H1 (cell line): ENCODE measurements around the gene MYO9B. TPM values are rescaled to one million over a fixed set of nuclear protein-coding genes. Genes with fewer than 3 reads are reported as not detected.

Experiments
- CTCF ChIA-PET: fragments of 300-600 bp; sonication (Branson Sonifier 250); formaldehyde crosslinking; loops from one replicate; lab custom pipeline; 2021; ENCODE audit not compliant: partially characterized antibody; lab: Charles Lee
- POLR2A ChIA-PET: fragments of 300-600 bp; sonication (Branson Sonifier 250); formaldehyde crosslinking; loops from one replicate; lab custom pipeline; 2021; ENCODE audit warnings: inconsistent platforms; ENCODE audit not compliant: partially characterized antibody; lab: Charles Lee
- DNase-seq, 2 experiments: peaks; one replicate each; pipeline versions ENCODE4 v3.0.0 to v3.0.0-alpha.2; 2010 to 2022; ENCODE audit warnings: low spot score in 2 of 2, low read depth in 1 of 2, mixed read lengths in 1 of 2
- FAIRE-seq: peaks from 2 replicates; lab custom pipeline; 2011; peaks lifted over from hg19 to GRCh38; lab: Jason Lieb, UNC
- H2AFZ ChIP-seq: 2 replicates; pipeline ENCODE4 v1.8.1; 2012; ENCODE audit warnings: low read length, inconsistent platforms
- H2AK5ac ChIP-seq: 2 replicates; pipeline ENCODE4 v1.6.1; 2013; ENCODE audit warnings: low read depth, low read length
- H2BK120ac ChIP-seq: replicated peaks from 2 replicates; pipeline ENCODE3; 2013; ENCODE audit warnings: low read depth, low read length, inconsistent platforms
- H2BK12ac ChIP-seq: 2 replicates; pipeline ENCODE4 v1.6.1; 2013; ENCODE audit warnings: low read depth, low read length
- H2BK15ac ChIP-seq: 2 replicates; pipeline ENCODE4 v1.6.1; 2013; ENCODE audit warnings: low read length
- H2BK20ac ChIP-seq: 2 replicates; pipeline ENCODE4 v1.6.1; 2013; ENCODE audit warnings: low read length
- H2BK5ac ChIP-seq: 2 replicates; pipeline ENCODE4 v1.6.1; 2013; ENCODE audit warnings: low read depth, low read length
- H3K14ac ChIP-seq: 2 replicates; pipeline ENCODE4 v1.6.1; 2013; ENCODE audit warnings: inconsistent platforms; ENCODE audit not compliant: insufficient read length
- H3K18ac ChIP-seq: 2 replicates; pipeline ENCODE4 v1.6.1; 2013; ENCODE audit warnings: low read length; ENCODE audit errors: extremely low read depth
- H3K23ac ChIP-seq: 2 replicates; pipeline ENCODE4 v1.6.1; 2013; ENCODE audit warnings: inconsistent platforms; ENCODE audit not compliant: insufficient read length
- H3K23me2 ChIP-seq: 2 replicates; pipeline ENCODE4 v1.6.1; 2013; ENCODE audit warnings: low read depth, low read length
- H3K27ac ChIP-seq: 2 replicates; pipeline ENCODE4 v1.6.1; 2011; ENCODE audit warnings: low read depth, low read length, inconsistent platforms
- H3K27me3 ChIP-seq, 4 experiments: replicated peaks in 1 of 4; 1 replicate in 1 of 4; 2 replicates in 3 of 4; pipeline versions ENCODE4 v1.6.1 to v1.8.1; 2011 to 2013; ENCODE audit warnings: low read length in 3 of 4, mild to moderate bottlenecking in 3 of 4, inconsistent platforms in 2 of 4, mixed read lengths in 2 of 4, moderate library complexity in 1 of 4; ENCODE audit not compliant: control insufficient read depth in 3 of 4, insufficient read depth in 3 of 4; ENCODE audit errors: extremely low read depth in 1 of 4
- H3K36me3 ChIP-seq, 4 experiments: 2 replicates each; pipeline versions ENCODE4 v1.6.1 to v1.8.1; 2011 to 2013; ENCODE audit warnings: mild to moderate bottlenecking in 4 of 4, low read length in 3 of 4, moderate library complexity in 2 of 4, control low read depth in 1 of 4, inconsistent platforms in 1 of 4; ENCODE audit not compliant: insufficient read depth in 4 of 4, control insufficient read depth in 2 of 4
- H3K4ac ChIP-seq: replicated peaks from 2 replicates; pipeline ENCODE3; 2013; ENCODE audit warnings: low read length, low read depth, mixed read lengths, inconsistent platforms; ENCODE audit not compliant: insufficient read length
- H3K4me1 ChIP-seq, 4 experiments: replicated peaks in 1 of 4; 1 replicate in 1 of 4; 2 replicates in 3 of 4; pipeline versions ENCODE4 v1.6.1 to v1.8.1; 2011 to 2013; ENCODE audit warnings: low read length in 3 of 4, inconsistent platforms in 2 of 4, mixed read lengths in 1 of 4; ENCODE audit not compliant: insufficient read depth in 4 of 4, control insufficient read depth in 3 of 4
- H3K4me2 ChIP-seq, 2 experiments: 2 replicates each; pipeline versions ENCODE4 v1.6.1 to v1.8.1; 2011 to 2013; ENCODE audit warnings: low read depth in 2 of 2, low read length in 2 of 2, control low read depth in 1 of 2, inconsistent platforms in 1 of 2, mild to moderate bottlenecking in 1 of 2; ENCODE audit not compliant: insufficient read depth in 1 of 2
- H3K4me3 ChIP-seq, 4 experiments: fragments of 200-600, 300-600 bp in 1 of 4; sonication (generic), shearing (Covaris generic), sonication (Bioruptor Twin) in 1 of 4; 2 replicates each; pipeline versions ENCODE4 v1.5.1 to v1.8.1; 2011 to 2016; ENCODE audit warnings: low read length in 4 of 4, low read depth in 3 of 4, control low read depth in 2 of 4, inconsistent platforms in 2 of 4, mild to moderate bottlenecking in 2 of 4, mixed read lengths in 1 of 4, moderate library complexity in 1 of 4; ENCODE audit not compliant: insufficient read depth in 2 of 4; ENCODE audit errors: extremely low read depth in 1 of 4
- H3K56ac ChIP-seq: replicated peaks from 2 replicates; pipeline ENCODE3; 2013; ENCODE audit warnings: low read depth, mild to moderate bottlenecking, mixed read lengths, low read length, inconsistent platforms; ENCODE audit not compliant: insufficient read length
- H3K79me1 ChIP-seq: 2 replicates; pipeline ENCODE4 v1.6.1; 2013; ENCODE audit warnings: low read depth, low read length, control low read depth
- H3K79me2 ChIP-seq, 2 experiments: 2 replicates each; pipeline versions ENCODE4 v1.6.1 to v1.8.1; 2012 to 2013; ENCODE audit warnings: low read length in 2 of 2, mild to moderate bottlenecking in 2 of 2, inconsistent platforms in 1 of 2; ENCODE audit not compliant: insufficient read depth in 2 of 2, control insufficient read depth in 1 of 2
- H3K9ac ChIP-seq, 4 experiments: replicated peaks in 1 of 4; 1 replicate in 1 of 4; 2 replicates in 3 of 4; pipeline versions ENCODE4 v1.6.1 to v1.8.1; 2011 to 2013; ENCODE audit warnings: low read depth in 3 of 4, low read length in 3 of 4, control low read depth in 2 of 4, mild to moderate bottlenecking in 2 of 4, moderate library complexity in 2 of 4, inconsistent platforms in 1 of 4; ENCODE audit errors: extremely low read depth in 1 of 4
- H3K9me3 ChIP-seq, 2 experiments: 2 replicates each; pipeline versions ENCODE4 v1.6.1 to v1.8.1; 2012 to 2013; ENCODE audit warnings: mild to moderate bottlenecking in 2 of 2, moderate library complexity in 2 of 2, control low read depth in 1 of 2, inconsistent platforms in 1 of 2, low read depth in 1 of 2, low read length in 1 of 2, mixed read lengths in 1 of 2; ENCODE audit not compliant: insufficient read depth in 2 of 2
- H4K20me1 ChIP-seq, 2 experiments: replicated peaks in 1 of 2; 2 replicates each; pipeline versions ENCODE3 to v1.8.1; 2011 to 2013; ENCODE audit warnings: inconsistent platforms in 2 of 2, low read length in 2 of 2, mild to moderate bottlenecking in 1 of 2; ENCODE audit not compliant: insufficient read depth in 2 of 2, control insufficient read depth in 1 of 2
- H4K5ac ChIP-seq: 2 replicates; pipeline ENCODE4 v1.6.1; 2013; ENCODE audit warnings: low read length, low read depth, mixed read lengths, inconsistent platforms; ENCODE audit not compliant: insufficient read length
- H4K8ac ChIP-seq: 2 replicates; pipeline ENCODE4 v1.8.0; 2013; ENCODE audit warnings: mild to moderate bottlenecking, moderate library complexity, low read length, inconsistent platforms; ENCODE audit not compliant: insufficient read depth; ENCODE audit errors: extremely low read depth
- H4K91ac ChIP-seq: replicated peaks from 2 replicates; pipeline ENCODE3; 2013; ENCODE audit warnings: low read length, mixed read lengths, inconsistent platforms; ENCODE audit not compliant: insufficient read length
- ATF2 ChIP-seq: IDR thresholded peaks from 2 replicates; pipeline ENCODE4 v1.6.1; 2012; ENCODE audit warnings: low read length, inconsistent platforms
- BCL11A ChIP-seq, 2 experiments: IDR thresholded peaks; one replicate each; pipeline ENCODE4 v1.6.1; 2011; ENCODE audit warnings: low read depth in 2 of 2, low read length in 2 of 2, mild to moderate bottlenecking in 2 of 2
- E2F6 ChIP-seq: IDR thresholded peaks from 2 replicates; pipeline ENCODE4 v1.6.1; 2012; ENCODE audit warnings: inconsistent platforms
- GTF2F1 ChIP-seq: IDR thresholded peaks from 2 replicates; pipeline ENCODE4 v1.6.1; 2012; ENCODE audit warnings: low read depth, low read length, improper control_type of control experiment, borderline replicate concordance
- NANOG ChIP-seq: IDR thresholded peaks from 2 replicates; pipeline ENCODE4 v1.6.1; 2011; ENCODE audit warnings: low read length, low read depth, mild to moderate bottlenecking, inconsistent platforms; ENCODE audit not compliant: insufficient read depth, poor library complexity, severe bottlenecking
- RAD21 ChIP-seq, 2 experiments: IDR thresholded peaks in 1 of 2; conservative IDR thresholded peaks in 1 of 2; 2 replicates each; pipeline ENCODE4 v1.6.1; 2011; ENCODE audit warnings: low read depth in 2 of 2, low read length in 2 of 2, improper control_type of control experiment in 1 of 2, inconsistent platforms in 1 of 2, mild to moderate bottlenecking in 1 of 2, moderate library complexity in 1 of 2
- RBBP5 ChIP-seq: IDR thresholded peaks from 2 replicates; pipeline ENCODE4 v1.7.1; 2012; ENCODE audit warnings: low read depth, mild to moderate bottlenecking, inconsistent platforms, low read length, moderate library complexity, borderline replicate concordance
- SAP30 ChIP-seq: fragments of 300-600 bp; sonication (generic); IDR thresholded peaks from 2 replicates; pipeline ENCODE4 v1.7.1; 2012; ENCODE audit warnings: low read length, moderate library complexity, mild to moderate bottlenecking, inconsistent platforms; ENCODE audit not compliant: insufficient read depth, insufficient replicate concordance
- SIX5 ChIP-seq: IDR thresholded peaks from 2 replicates; pipeline ENCODE4 v1.6.1; 2011; ENCODE audit warnings: mild to moderate bottlenecking, low read depth, low read length
- SP2 ChIP-seq: IDR thresholded peaks from 2 replicates; pipeline ENCODE4 v1.6.1; 2012; ENCODE audit warnings: mild to moderate bottlenecking, low read length, inconsistent platforms
- SRF ChIP-seq: IDR thresholded peaks from 2 replicates; pipeline ENCODE4 v1.6.1; 2011; ENCODE audit warnings: mild to moderate bottlenecking, low read depth, low read length, moderate library complexity
- WGBS, 2 experiments: shearing (Covaris generic) in 1 of 2; methylation state at CpG; one replicate each; pipeline versions ENCODE4 v1.1.6 to v1.1.7; 2013 to 2015; ENCODE audit warnings: low lambda C conversion rate in 2 of 2, mixed read lengths in 2 of 2, inconsistent platforms in 1 of 2, low coverage in 1 of 2, missing lambda C conversion rate in 1 of 2; ENCODE audit not compliant: insufficient replicate concordance in 2 of 2, insufficient coverage in 1 of 2, insufficient read length in 1 of 2; ENCODE audit errors: extremely low coverage in 1 of 2, missing lambda C conversion rate in 1 of 2; 5-methylcytosine and 5-hydroxymethylcytosine counted together
- polyA plus RNA-seq, 7 experiments: library from polyadenylated mRNA; depleted of rRNA in 3 of 7; stranded (reverse) in 5 of 7; unstranded in 2 of 7; fragments of >200 nt in 5 of 7; fragments of 200-250 nt in 2 of 7; gene quantifications; 1 replicate in 5 of 7; 2 replicates in 1 of 7; 4 replicates in 1 of 7; pipeline versions ENCODE4 v1.2.1 to v1.2.3, GENCODE V29; 2011 to 2013; ENCODE audit warnings: missing spikeins in 2 of 7, mixed read lengths in 2 of 7
- total RNA-seq: library from RNA; stranded (reverse); fragmentation: NEBNext Ultra II Directional; extraction: Animal tissue kit (Norgen Biotek cat#: 25700); gene quantifications from 2 replicates; pipeline ENCODE4 v1.2.1, GENCODE V29; 2021

The MYO9B gene
- total and polyA plus RNA-seq, 2 of the 8 experiments (the other 6 are each of a cell fraction or from before 2014, with no cell fraction given), result 27.6 to 77.1 TPM

GRCh38 chr19:17061691-17062090 is 13.9 kb upstream of the MYO9B start:
- Histone ChIP-seq H2AFZ (no peak overlapping the region), H4K8ac (no peak overlapping the region), H3K4me2 (no peak overlapping the region), H3K36me3 (peaks cover 23 to 42% (median 35%) of the 10 kb centered on the region in 4 experiments), H3K27me3 (no peaks in the 10 kb centered on the region), H3K4ac (no peak overlapping the region), H2BK5ac (no peak overlapping the region), H3K18ac (no peak overlapping the region), H3K23ac (no peak overlapping the region), H2BK12ac (no peak overlapping the region), H3K9ac (no peak overlapping the region), H4K91ac (no peak overlapping the region), H3K4me1 (no peaks in the 10 kb centered on the region), H3K23me2 (no peaks in the 10 kb centered on the region), H4K20me1 (peaks cover 2 to 3% of the 10 kb centered on the region in 2 experiments), H3K56ac (no peak overlapping the region), H2AK5ac (no peak overlapping the region), H3K9me3 (peaks cover 19 to 22% of the 10 kb centered on the region in 2 experiments), H4K5ac (no peak overlapping the region), H2BK120ac (no peak overlapping the region), H3K4me3 (no peak overlapping the region), H3K79me2 (peaks cover 0 to 32% of the 10 kb centered on the region in 2 experiments; a peak in 2 of 4 replicates), H3K79me1 (peaks cover 2% of the 10 kb centered on the region; the same call in 1 of the 2 replicates), H2BK15ac (no peak overlapping the region), H2BK20ac (no peak overlapping the region), H3K14ac (no peak overlapping the region), H3K27ac (no peak overlapping the region)
- DNase-seq (no peak), FAIRE-seq (no peak)
- ChIA-PET CTCF (interaction anchor here (0.7 to 1.1 kb wide), 2 partner anchors 9 to 146 kb away, joined by 3 read pairs; no protein-coding TSS in a partner anchor), POLR2A (no interaction called here)
- WGBS, 2 experiments, result 98% methylated on average over 7 of the region's 7 CpGs; no CpG with 5 or more reads in 1 of the 2 experiments
- TF ChIP-seq RBBP5 (no peak), RAD21 (IDR thresholded peaks at IDR 0.05 in 1 of 2, conservative IDR thresholded peaks at IDR 0.05 in 1 of 2; ENCODE audit: low read depth in 2 of 2, low read length in 2 of 2) (no peak), BCL11A (IDR thresholded peaks at IDR 0.05; ENCODE audit: low read depth in 2 of 2, low read length in 2 of 2) (no peak), SP2 (no peak), GTF2F1 (no peak), E2F6 (no peak), SIX5 (no peak), ATF2 (no peak), SAP30 (no peak), SRF (no peak), NANOG (no peak)
